K562 (cell line): ENCODE results near the gene DYNC1H1. TPM values are rescaled to one million over a fixed set of nuclear protein-coding genes. Genes with fewer than 3 reads are reported as not detected.
A peak's percentile ranks its signal among the peaks of the same experiment; 100 is the strongest.

ENCODE experiments used
- CBX2 ChIP-seq: fragments of 200-600 bp; sonication (generic); IDR thresholded peaks from one replicate; pipeline ENCODE4 v1.6.1; 2012; ENCODE audit warnings: mild to moderate bottlenecking, low read length, inconsistent platforms; ENCODE audit not compliant: insufficient read depth, poor library complexity, severe bottlenecking
- CTCF ChIP-seq, 3 experiments: IDR thresholded peaks in 2 of 3; conservative IDR thresholded peaks in 1 of 3; 2 replicates each; pipeline ENCODE4 v1.5.1; 2011 to 2012; ENCODE audit warnings: low read length in 3 of 3, mild to moderate bottlenecking in 3 of 3, control low read depth in 2 of 3, improper control_type of control experiment in 1 of 3, inconsistent platforms in 1 of 3, low read depth in 1 of 3, mixed read lengths in 1 of 3, moderate library complexity in 1 of 3; ENCODE audit not compliant: insufficient read depth in 2 of 3
- CTCFL ChIP-seq: IDR thresholded peaks from 2 replicates; pipeline ENCODE4 v1.6.1; 2011; ENCODE audit warnings: borderline replicate concordance, low read depth, mild to moderate bottlenecking, moderate library complexity, low read length; ENCODE audit not compliant: insufficient read depth, poor library complexity, severe bottlenecking
- E2F6 ChIP-seq, 2 experiments: IDR thresholded peaks; 2 replicates each; pipeline ENCODE4 v1.6.1; 2011; ENCODE audit warnings: borderline replicate concordance in 1 of 2, control low read depth in 1 of 2, low read depth in 1 of 2, low read length in 1 of 2, mild to moderate bottlenecking in 1 of 2, mixed read lengths in 1 of 2, moderate library complexity in 1 of 2; ENCODE audit not compliant: insufficient read depth in 1 of 2, insufficient read length in 1 of 2, poor library complexity in 1 of 2, severe bottlenecking in 1 of 2; ENCODE audit errors: extremely low read depth in 1 of 2
- EGR1 ChIP-seq: fragments of 450-650 bp; conservative IDR thresholded peaks from 2 replicates; pipeline ENCODE4 v1.6.1; 2017; ENCODE audit warnings: mild to moderate bottlenecking
- ETV1 ChIP-seq: fragments of 450-650 bp; conservative IDR thresholded peaks from 2 replicates; pipeline ENCODE4 v1.6.1; 2016; ENCODE audit warnings: missing genetic modification characterization, control low read depth, low read depth, missing compliant biosample characterization
- FOXK1 ChIP-seq: sonication (generic); formaldehyde crosslinking; IDR thresholded peaks from 2 replicates; pipeline ENCODE4 v1.8.0; 2022; ENCODE audit warnings: missing genetic modification reagents, mild to moderate bottlenecking, borderline replicate concordance
- HLTF ChIP-seq: fragments of 450-650 bp; IDR thresholded peaks from 2 replicates; pipeline ENCODE4 v1.6.1; 2016
- KLF16 ChIP-seq: IDR thresholded peaks from 2 replicates; pipeline ENCODE4 v1.6.1; 2016; ENCODE audit warnings: antibody characterized with exemption
- L3MBTL2 ChIP-seq: fragments of 450-650 bp; IDR thresholded peaks from 2 replicates; pipeline ENCODE4 v1.6.1; 2016; ENCODE audit warnings: mild to moderate bottlenecking, moderate library complexity
- MEIS2 ChIP-seq: fragments of 450-650 bp; IDR thresholded peaks from 2 replicates; pipeline ENCODE4 v1.6.1; 2014; ENCODE audit warnings: mild to moderate bottlenecking; ENCODE audit not compliant: partially characterized antibody
- MYBL2 ChIP-seq, 2 experiments: fragments of 450-650 bp in 1 of 2; sonication (generic) in 1 of 2; formaldehyde crosslinking in 1 of 2; IDR thresholded peaks; 2 replicates each; pipeline versions ENCODE4 v1.6.1 to v1.8.1; 2017 to 2022; ENCODE audit warnings: borderline replicate concordance in 1 of 2, inconsistent platforms in 1 of 2, low read depth in 1 of 2, mild to moderate bottlenecking in 1 of 2, missing genetic modification reagents in 1 of 2, moderate library complexity in 1 of 2
- SPI1 ChIP-seq: IDR thresholded peaks from 2 replicates; pipeline ENCODE4 v1.6.1; 2011; ENCODE audit warnings: low read depth, low read length, control low read depth, borderline replicate concordance
- TARDBP ChIP-seq: fragments of 450-650 bp; IDR thresholded peaks from 2 replicates; pipeline ENCODE4 v1.6.1; 2016
- ZKSCAN1 ChIP-seq: fragments of 150-350 bp; IDR thresholded peaks from 2 replicates; pipeline ENCODE4 v1.6.1; 2016; ENCODE audit warnings: low read depth, low read length
- ZNF121 ChIP-seq: sonication (generic); formaldehyde crosslinking; conservative IDR thresholded peaks from 2 replicates; pipeline ENCODE4 v1.8.0; 2022; ENCODE audit warnings: missing genetic modification reagents
- ZNF280A ChIP-seq: fragments of 450-650 bp; IDR thresholded peaks from 2 replicates; pipeline ENCODE4 v1.6.1; 2018; ENCODE audit warnings: mild to moderate bottlenecking, low read depth; ENCODE audit not compliant: partially characterized antibody
- ZNF384 ChIP-seq: IDR thresholded peaks from 2 replicates; pipeline ENCODE4 v1.6.1; 2012; ENCODE audit warnings: low read depth, low read length, improper control_type of control experiment
- ZNF511 ChIP-seq: sonication (generic); formaldehyde crosslinking; IDR thresholded peaks from 2 replicates; pipeline ENCODE4 v1.8.0; 2022; ENCODE audit warnings: mild to moderate bottlenecking, missing genetic modification reagents
- polyA plus RNA-seq, 8 experiments: library from polyadenylated mRNA; depleted of rRNA in 4 of 8; stranded (reverse) in 5 of 8; unstranded in 3 of 8; fragments of >200 nt; fragmentation: Nextera tagmentation in 2 of 8; fragmentation: Illumina TruSeq in 1 of 8; extraction: Ambion mirVana in 2 of 8; extraction: Trizol in 1 of 8; gene quantifications; 2 replicates each; pipeline versions ENCODE4 v1.2.1 to v1.2.3, GENCODE V29; 2011 to 2014; ENCODE audit warnings: inconsistent platforms in 1 of 8, missing spikeins in 1 of 8
- total RNA-seq, 7 experiments: library from RNA; depleted of rRNA in 6 of 7; stranded (reverse); fragments of >200 nt in 6 of 7; fragmentation: Illumina TruSeq in 2 of 7; extraction: Trizol in 2 of 7; gene quantifications; 2 replicates each; pipeline versions ENCODE4 v1.2.1 to v1.2.3, GENCODE V29; 2011 to 2021; ENCODE audit warnings: low replicate concordance in 1 of 7

Gene DYNC1H1
- total and polyA plus RNA-seq, 9 of the 15 experiments (the other 6 are each of a cell fraction or from before 2014, with no cell fraction given): 31.9 to 335 (median 115) TPM

- TF ChIP-seq CTCFL (peak; percentile 3), CTCF (IDR thresholded peaks at IDR 0.05 in 2 of 3, conservative IDR thresholded peaks at IDR 0.05 in 1 of 3; ENCODE audit: insufficient read depth in 2 of 3, low read depth in 1 of 3, low read length in 3 of 3) (peak; percentile 79 to 90 (median 87)), ZNF121 (no peak), HLTF (no peak), CBX2 (no peak), MEIS2 (no peak), ZKSCAN1 (no peak), ZNF511 (CRISPR knock-in tag) (no peak), KLF16 (0 out of 2 replicates have a peak, but pooled peaks have one; percentile 24), EGR1 (no peak), ZNF384 (no peak), TARDBP (0 out of 2 replicates have a peak, but pooled peaks have one; percentile 19), MYBL2 (IDR thresholded peaks at IDR 0.05; ENCODE audit: low read depth) (no peak), MYBL2 (CRISPR knock-in tag; IDR thresholded peaks at IDR 0.05; ENCODE audit: borderline replicate concordance) (no peak), ETV1 (no peak), E2F6 (IDR thresholded peaks at IDR 0.05; ENCODE audit: borderline replicate concordance in 1 of 2, extremely low read depth in 1 of 2, insufficient read depth in 1 of 2, insufficient read length in 1 of 2, low read depth in 1 of 2, low read length in 1 of 2, poor library complexity in 1 of 2, severe bottlenecking in 1 of 2) (no peak), ZNF280A (no peak), FOXK1 (no peak), SPI1 (no peak), L3MBTL2 (0 out of 2 replicates have a peak, but pooled peaks have one; percentile 17)
Observed at GRCh38 chr14:102096569-102097188, 132.3 kb downstream of the DYNC1H1 start (continued).
